Natural killer cell (primary cell): Measurements from ENCODE around the gene KLHDC7B. TPM values are rescaled to one million over a fixed set of nuclear protein-coding genes. Genes with fewer than 3 reads are reported as not detected.

ENCODE experiments used
- ATAC-seq, 3 donors: fragments of 150-1000 bp in 2 of 3; fragments of 200-7000 bp in 1 of 3; cut with Tn5 transposase; 1 replicate in 1 of 3; 2 replicates in 2 of 3; pipeline ENCODE4 v1.10.0; 2021; ENCODE audit warnings: mild to moderate bottlenecking in 2 of 3, moderate library complexity in 2 of 3
- DNase-seq, 2 donors: peaks; one replicate each; pipeline versions ENCODE4 v3.0.0 to v3.0.0-alpha.2; 2013 to 2021; ENCODE audit warnings: mixed read lengths in 1 of 2
- H3K27ac ChIP-seq: one replicate; pipeline ENCODE4 v1.5.1; 2013; ENCODE audit warnings: mild to moderate bottlenecking, low read length
- H3K27me3 ChIP-seq: one replicate; pipeline ENCODE4 v1.6.1; 2013; ENCODE audit warnings: low read length; ENCODE audit not compliant: control insufficient read depth, insufficient read depth
- H3K36me3 ChIP-seq: one replicate; pipeline ENCODE4 v1.6.1; 2013; ENCODE audit warnings: low read length; ENCODE audit not compliant: control insufficient read depth, insufficient read depth
- H3K4me1 ChIP-seq: one replicate; pipeline ENCODE4 v1.6.1; 2013; ENCODE audit warnings: low read length; ENCODE audit not compliant: control insufficient read depth, insufficient read depth
- H3K4me3 ChIP-seq: one replicate; pipeline ENCODE4 v1.5.1; 2013; ENCODE audit warnings: low read length
- H3K9me3 ChIP-seq: one replicate; pipeline ENCODE4 v1.6.1; 2013; ENCODE audit warnings: low read length; ENCODE audit not compliant: control insufficient read depth, insufficient read depth
- H3K27ac Mint-ChIP-seq, 2 donors: one replicate each; pipeline ENCODE4 v1.8.0; 2022; ENCODE audit warnings: mild to moderate bottlenecking in 2 of 2, mixed read lengths in 2 of 2, moderate library complexity in 1 of 2
- H3K27me3 Mint-ChIP-seq, 2 donors: one replicate each; pipeline ENCODE4 v1.8.0; 2022; ENCODE audit warnings: low read depth in 2 of 2, mixed read lengths in 2 of 2
- H3K36me3 Mint-ChIP-seq: one replicate; pipeline ENCODE4 v1.8.0; 2022; ENCODE audit warnings: mixed read lengths
- H3K4me1 Mint-ChIP-seq, 2 donors: one replicate each; pipeline ENCODE4 v1.8.0; 2022; ENCODE audit warnings: mixed read lengths in 2 of 2
- H3K4me3 Mint-ChIP-seq: one replicate; pipeline ENCODE4 v1.8.0; 2022; ENCODE audit warnings: mild to moderate bottlenecking, moderate library complexity, mixed read lengths
- H3K9me3 Mint-ChIP-seq, 2 donors: one replicate each; pipeline ENCODE4 v1.8.0; 2022; ENCODE audit warnings: mixed read lengths in 2 of 2
- CTCF ChIP-seq: fragments of 200-600 bp; IDR thresholded peaks from one replicate; pipeline ENCODE4 v1.8.0; 2022; ENCODE audit warnings: antibody characterized with exemption
- WGBS: methylation state at CpG from one replicate; pipeline ENCODE4 v1.1.7; 2013; ENCODE audit warnings: missing lambda C conversion rate; ENCODE audit not compliant: insufficient coverage; 5-methylcytosine and 5-hydroxymethylcytosine counted together
- intact Hi-C: fragments of 100-400 bp; cut with micrococcal nuclease; formaldehyde crosslinking; loops from one replicate; pipeline ENCODE4 v1.14.2; 2022
- total RNA-seq, 4 donors: library from RNA; stranded (reverse); fragments of 120-200 nt in 1 of 4; gene quantifications; one replicate each; pipeline versions ENCODE4 v1.2.3 to v1.2.4, GENCODE V29; 2013 to 2022

Gene KLHDC7B
- total RNA-seq, 3 donors from 2014 or later (not counting 1 experiment from before 2014, with no cell fraction given) = 2.4 to 6.9 (median 5.3) TPM

- DNase-seq = no peak
- no peaks in the 10 kb centered on the region for H3K27me3 ChIP-seq
- Mint-ChIP-seq H3K4me1 (peaks cover 26 to 34% of the 10 kb centered on the region in 2 donors), H3K36me3 (no peaks in the 10 kb centered on the region), H3K27ac (peak overlapping the region; percentile 84 to 91), H3K9me3 (no peaks in the 10 kb centered on the region), H3K27me3 (peaks cover 0 to under 1% of the 10 kb centered on the region in 2 donors), H3K4me3 (peak overlapping the region; percentile 90)
- H3K4me3 ChIP-seq = peak overlapping the region; percentile 42
- intact Hi-C loops = loop anchor here (1.0 to 5.0 kb wide), 2 partner anchors 17 to 37 kb away; partner anchors contain the start of genes NCAPH2 and SYCE3
- WGBS = 0% methylated on average over 33 of the region's 33 CpGs
- peaks cover 23% of the 10 kb centered on the region for H3K36me3 ChIP-seq
- peak overlapping the region; percentile 60 for H3K27ac ChIP-seq
- H3K9me3 ChIP-seq = no peaks in the 10 kb centered on the region
- peaks cover 53% of the 10 kb centered on the region for H3K4me1 ChIP-seq
- no peak for TF ChIP-seq CTCF
- ATAC-seq = no peak
Observed at GRCh38 chr22:50525858-50526107, 19.9 kb upstream of the KLHDC7B start.

GRCh38 chr22:50526108-50526833, 19.4 kb upstream of the KLHDC7B start:
- Mint-ChIP-seq H3K36me3 (no peaks in the 10 kb centered on the region), H3K27ac (peak overlapping the region; percentile 84 to 91), H3K4me3 (peak overlapping the region; percentile 90), H3K9me3 (no peaks in the 10 kb centered on the region), H3K27me3 (peaks cover 0 to 6% of the 10 kb centered on the region in 2 donors), H3K4me1 (peaks cover 26 to 39% of the 10 kb centered on the region in 2 donors)
- peak; percentile 84 for TF ChIP-seq CTCF
- peak; percentile 46 to 61 (median 52) for ATAC-seq
- Histone ChIP-seq H3K9me3 (no peaks in the 10 kb centered on the region), H3K36me3 (peaks cover 23% of the 10 kb centered on the region), H3K4me1 (peaks cover 57% of the 10 kb centered on the region), H3K4me3 (peak overlapping the region; percentile 76), H3K27ac (peak overlapping the region; percentile 93), H3K27me3 (no peaks in the 10 kb centered on the region)
- intact Hi-C loops = loop anchor here (5.0 kb wide), 1 partner anchor 36 kb away; the partner anchor contains the start of gene SYCE3
- WGBS = under 1% methylated on average over 77 of the region's 77 CpGs
- peak; percentile 79 to 92 for DNase-seq

GRCh38 chr22:50526834-50527801, 18.6 kb upstream of the KLHDC7B start:
- peaks cover 0 to 6% of the 10 kb centered on the region in 2 donors for H3K27me3 Mint-ChIP-seq
- no peaks in the 10 kb centered on the region for H3K27me3 ChIP-seq
- 30% methylated on average over 29 of the region's 29 CpGs for WGBS
- H3K4me1 ChIP-seq = peaks cover 65% of the 10 kb centered on the region
- no peak for TF ChIP-seq CTCF
- peak overlapping the region; percentile 76 for H3K4me3 ChIP-seq
- H3K36me3 ChIP-seq = peaks cover 15% of the 10 kb centered on the region
- peaks cover 26 to 41% of the 10 kb centered on the region in 2 donors for H3K4me1 Mint-ChIP-seq
- peak in 1 of 3 donors; percentile 3 for ATAC-seq
- peak in 1 of 2 donors; percentile 58 for DNase-seq
- H3K27ac ChIP-seq = peak overlapping the region; percentile 93
- intact Hi-C loops = loop anchor here (5.0 kb wide), 1 partner anchor 35 kb away; the partner anchor contains the start of gene SYCE3
- no peaks in the 10 kb centered on the region for H3K9me3 Mint-ChIP-seq
- H3K36me3 Mint-ChIP-seq = no peaks in the 10 kb centered on the region
- peak overlapping the region; percentile 84 to 91 for H3K27ac Mint-ChIP-seq
- no peaks in the 10 kb centered on the region for H3K9me3 ChIP-seq
- peak overlapping the region; percentile 83 for H3K4me3 Mint-ChIP-seq
